Activated naive CD4-positive, alpha-beta T cell treated with anti-CD3 and anti-CD28 coated beads for 36 hours (primary cell): ENCODE measurements around the gene CLASP2. TPM values are rescaled to one million over a fixed set of nuclear protein-coding genes. Genes with fewer than 3 reads are reported as not detected.
"Not testable (repeated sequence)": the region's sequence is repeated elsewhere in the genome, so short reads cannot be mapped to it uniquely, and the experiment has no call there.

ENCODE experiments used
- CTCF ChIA-PET: fragments of 350-600 bp; sonication (Branson Sonifier 250); formaldehyde crosslinking; loops from one replicate; lab custom pipeline; 2021; ENCODE audit warnings: antibody characterized with exemption; lab: Charles Lee
- DNase-seq: peaks from one replicate; pipeline ENCODE4 v3.0.0-alpha.2; 2020
- H3K27ac Mint-ChIP-seq: one replicate; pipeline ENCODE4 v1.8.0; 2021; ENCODE audit warnings: mild to moderate bottlenecking, mixed read lengths
- H3K27me3 Mint-ChIP-seq: one replicate; pipeline ENCODE4 v1.8.0; 2021; ENCODE audit warnings: low read depth, mixed read lengths
- H3K36me3 Mint-ChIP-seq: one replicate; pipeline ENCODE4 v1.8.0; 2021; ENCODE audit warnings: low read depth, mixed read lengths
- H3K4me1 Mint-ChIP-seq: one replicate; pipeline ENCODE4 v1.8.0; 2021; ENCODE audit warnings: low read depth, mixed read lengths
- H3K4me3 Mint-ChIP-seq: one replicate; pipeline ENCODE4 v1.8.0; 2021; ENCODE audit warnings: mild to moderate bottlenecking, moderate library complexity, mixed read lengths
- H3K9me3 Mint-ChIP-seq: one replicate; pipeline ENCODE4 v1.8.0; 2021; ENCODE audit warnings: mixed read lengths
- intact Hi-C: fragments of 100-400 bp; cut with micrococcal nuclease; formaldehyde crosslinking; loops from one replicate; pipeline ENCODE4 v1.15.1; 2023
- total RNA-seq, 2 experiments: library from RNA; stranded (reverse); gene quantifications; one replicate each; pipeline ENCODE4 v1.2.3, GENCODE V29; 2021

CLASP2 gene
- total RNA-seq, 2 experiments from 2014 or later: 40.4 to 41.4 TPM

- Mint-ChIP-seq H3K4me1 (peaks cover 11% of the 10 kb centered on the region), H3K4me3 (no peak overlapping the region), H3K9me3 (no peaks in the 10 kb centered on the region), H3K27ac (no peak overlapping the region), H3K27me3 (no peaks in the 10 kb centered on the region), H3K36me3 (no peaks in the 10 kb centered on the region)
- CTCF ChIA-PET: interaction anchor here (0.9 kb wide), 1 partner anchor 135 kb away, joined by 3 read pairs; no protein-coding TSS in a partner anchor
- no peak for DNase-seq
- intact Hi-C loops: no loop called here
These were observed 65.3 kb downstream of the CLASP2 start for GRCh38 chr3:33652736-33653135.

- H3K36me3 Mint-ChIP-seq, intact Hi-C loops: not testable (repeated sequence)
These were observed 67.0 kb downstream of the CLASP2 start for GRCh38 chr3:33651101-33651500.

GRCh38 chr3:33650495-33650894 is 67.6 kb downstream of the CLASP2 start:
- Mint-ChIP-seq H3K36me3 (no peaks in the 10 kb centered on the region), H3K27ac (no peak overlapping the region), H3K27me3 (no peaks in the 10 kb centered on the region), H3K4me1 (peaks cover 15% of the 10 kb centered on the region), H3K4me3 (no peak overlapping the region), H3K9me3 (no peaks in the 10 kb centered on the region)
- no peak for DNase-seq
- intact Hi-C loops: no loop called here
- CTCF ChIA-PET: no interaction called here

More at GRCh38 chr3:33651101-33651500, 67.0 kb downstream of the CLASP2 start:
- peaks cover 11% of the 10 kb centered on the region for H3K4me1 Mint-ChIP-seq
- H3K27me3 Mint-ChIP-seq, H3K27ac Mint-ChIP-seq, DNase-seq, CTCF ChIA-PET, H3K4me3 Mint-ChIP-seq, H3K9me3 Mint-ChIP-seq: not testable (repeated sequence)

- Mint-ChIP-seq H3K27me3 (no peaks in the 10 kb centered on the region), H3K36me3 (peaks cover 2% of the 10 kb centered on the region), H3K27ac (no peak overlapping the region), H3K4me3 (no peak overlapping the region), H3K9me3 (no peaks in the 10 kb centered on the region), H3K4me1 (peaks cover 15% of the 10 kb centered on the region)
- CTCF ChIA-PET: interaction anchor here (0.6 to 1.2 kb wide), 2 partner anchors 138 to 234 kb away, joined by 3 to 4 read pairs; no protein-coding TSS in a partner anchor
- intact Hi-C loops: loop anchor here (2.0 kb wide), 1 partner anchor 16 kb away; no protein-coding TSS in a partner anchor
- DNase-seq: no peak
These were observed 69.3 kb downstream of the CLASP2 start for GRCh38 chr3:33648793-33649192.

DNA sequence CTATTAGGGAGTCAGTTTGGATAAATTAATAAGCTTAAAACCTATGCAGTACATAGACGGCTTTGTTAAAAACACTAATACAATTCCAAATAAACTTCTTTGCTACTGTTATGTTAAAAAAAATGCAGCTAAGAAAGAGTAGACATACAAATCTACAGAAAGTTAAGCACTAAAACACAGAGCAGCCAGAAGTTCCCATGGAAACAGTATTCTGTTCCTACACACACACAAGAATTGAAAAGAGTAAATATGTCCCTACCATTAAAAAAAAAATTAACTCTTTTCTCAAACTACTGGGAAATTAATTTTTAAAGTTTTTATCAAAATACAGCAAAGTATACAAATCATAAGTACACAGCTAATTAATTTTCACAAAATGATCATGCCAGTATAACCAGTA is 71.6 kb downstream of the CLASP2 start:
- Mint-ChIP-seq H3K27ac (no peak overlapping the region), H3K4me3 (no peak overlapping the region), H3K4me1 (peaks cover 11% of the 10 kb centered on the region), H3K9me3 (no peaks in the 10 kb centered on the region), H3K27me3 (no peaks in the 10 kb centered on the region), H3K36me3 (peaks cover 2% of the 10 kb centered on the region)
- DNase-seq: no peak
- CTCF ChIA-PET: interaction anchor here (1.1 to 1.7 kb wide), 2 partner anchors 10 to 129 kb away, joined by 3 to 4 read pairs; no protein-coding TSS in a partner anchor
- intact Hi-C loops: no loop called here

DNA sequence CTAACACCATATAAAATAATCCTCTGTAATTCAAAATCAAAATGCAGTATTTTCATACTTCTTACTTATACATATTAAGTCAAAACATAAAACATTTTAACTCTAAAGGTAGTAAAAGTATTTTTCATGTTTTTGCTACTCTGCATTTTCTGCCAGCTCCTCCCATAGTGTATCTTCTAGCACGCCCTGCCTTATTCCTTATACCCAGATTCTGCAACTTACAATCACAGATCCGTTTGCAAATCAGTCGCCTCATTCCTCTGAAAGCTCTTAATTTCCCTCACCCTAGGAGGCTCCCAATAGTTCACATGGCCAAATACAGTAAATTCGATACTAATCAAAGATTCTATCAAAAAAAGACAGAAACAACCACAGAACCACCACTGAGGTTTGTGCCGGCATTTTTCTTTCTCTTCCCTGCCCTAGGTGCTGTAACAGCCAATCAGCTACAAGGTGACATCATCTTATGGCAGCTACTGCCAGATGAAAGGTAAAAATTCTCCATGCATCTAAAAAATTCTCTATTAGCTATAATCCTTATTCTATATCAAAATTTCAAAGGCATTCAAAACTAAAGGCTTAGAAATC is 72.9 kb downstream of the CLASP2 start:
- CTCF ChIA-PET: interaction anchor here (0.7 to 1.7 kb wide), 3 partner anchors 8 to 153 kb away, joined by 4 to 5 read pairs (median 4); partner anchors contain the start of gene PDCD6IP
- Mint-ChIP-seq H3K4me3 (peak overlapping the region; percentile 75), H3K27me3 (no peaks in the 10 kb centered on the region), H3K27ac (no peak overlapping the region), H3K36me3 (peaks cover 2% of the 10 kb centered on the region), H3K9me3 (no peaks in the 10 kb centered on the region), H3K4me1 (peaks cover 11% of the 10 kb centered on the region)
- intact Hi-C loops: no loop called here
- peak; percentile 44 for DNase-seq

DNA sequence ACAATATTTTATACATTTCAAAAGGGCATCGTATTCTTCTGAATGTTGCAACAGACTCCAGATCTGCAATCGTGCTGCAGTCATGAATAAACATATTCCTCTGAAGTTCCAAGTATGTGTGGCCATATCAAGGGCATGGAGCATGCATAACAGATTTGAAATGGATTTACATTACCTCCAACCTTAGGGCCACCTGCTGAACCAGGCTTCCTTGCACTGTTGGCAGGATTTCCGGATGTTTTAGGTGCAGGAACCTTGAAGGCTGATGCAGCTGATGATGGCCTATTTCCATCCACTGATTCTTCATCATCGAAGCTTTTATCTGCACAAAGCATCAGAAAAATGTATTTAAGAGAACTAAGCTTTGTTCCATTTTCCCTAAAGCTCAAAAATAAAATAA is 73.5 kb downstream of the CLASP2 start:
- Mint-ChIP-seq H3K9me3 (no peaks in the 10 kb centered on the region), H3K36me3 (peaks cover 2% of the 10 kb centered on the region), H3K4me1 (peaks cover 11% of the 10 kb centered on the region), H3K27me3 (no peaks in the 10 kb centered on the region), H3K27ac (no peak overlapping the region), H3K4me3 (no peak overlapping the region)
- CTCF ChIA-PET: interaction anchor here (0.7 to 1.0 kb wide), 2 partner anchors 132 to 154 kb away, joined by 4 to 5 read pairs; partner anchors contain the start of gene PDCD6IP
- intact Hi-C loops: no loop called here
- DNase-seq: no peak

- intact Hi-C loops: no loop called here
- CTCF ChIA-PET: interaction anchor here (1.0 to 1.2 kb wide), 2 partner anchors 10 to 136 kb away, joined by 4 read pairs; no protein-coding TSS in a partner anchor
- Mint-ChIP-seq H3K4me1 (peaks cover 8% of the 10 kb centered on the region), H3K36me3 (peaks cover 2% of the 10 kb centered on the region), H3K4me3 (no peak overlapping the region), H3K27me3 (no peaks in the 10 kb centered on the region), H3K9me3 (no peaks in the 10 kb centered on the region), H3K27ac (no peak overlapping the region)
- no peak for DNase-seq
These were observed 75.2 kb downstream of the CLASP2 start for GRCh38 chr3:33642806-33643205.

GRCh38 chr3:33639889-33640288 is 78.2 kb downstream of the CLASP2 start:
- CTCF ChIA-PET: no interaction called here
- Mint-ChIP-seq H3K4me1 (no peaks in the 10 kb centered on the region), H3K27ac (no peak overlapping the region), H3K4me3 (no peak overlapping the region), H3K36me3 (no peaks in the 10 kb centered on the region), H3K27me3 (no peaks in the 10 kb centered on the region), H3K9me3 (no peaks in the 10 kb centered on the region)
- intact Hi-C loops: no loop called here
- no peak for DNase-seq

DNA sequence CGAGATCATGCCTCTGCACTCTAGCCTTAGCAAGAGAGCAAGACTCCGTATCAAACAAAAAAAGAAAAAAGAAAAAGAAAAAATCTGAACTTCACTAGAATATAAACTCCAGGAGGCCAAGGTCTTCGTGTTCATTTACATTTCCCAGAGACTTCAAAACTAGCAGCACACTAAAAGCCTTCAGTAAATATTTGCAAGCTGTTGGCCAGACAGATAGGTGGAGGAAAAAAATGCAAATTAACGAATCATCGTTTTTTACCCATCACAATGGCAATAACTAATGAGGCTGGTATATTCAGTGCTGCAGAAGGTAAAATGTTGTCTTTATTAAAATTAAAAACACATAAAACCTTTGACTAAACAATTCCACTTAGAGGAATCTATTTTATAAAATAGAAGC is 80.6 kb downstream of the CLASP2 start:
- no peaks in the 10 kb centered on the region for H3K27me3 Mint-ChIP-seq
- CTCF ChIA-PET: interaction anchor here (0.9 to 1.5 kb wide), 13 partner anchors 8 to 265 kb away, joined by 3 to 17 read pairs (median 4); no protein-coding TSS in a partner anchor
- no peak overlapping the region for H3K4me3 Mint-ChIP-seq
- H3K4me1 Mint-ChIP-seq: no peaks in the 10 kb centered on the region
- H3K36me3 Mint-ChIP-seq: peaks cover 3% of the 10 kb centered on the region
- no peak overlapping the region for H3K27ac Mint-ChIP-seq
- no peak for DNase-seq
- H3K9me3 Mint-ChIP-seq: no peaks in the 10 kb centered on the region
- intact Hi-C loops: no loop called here

DNA sequence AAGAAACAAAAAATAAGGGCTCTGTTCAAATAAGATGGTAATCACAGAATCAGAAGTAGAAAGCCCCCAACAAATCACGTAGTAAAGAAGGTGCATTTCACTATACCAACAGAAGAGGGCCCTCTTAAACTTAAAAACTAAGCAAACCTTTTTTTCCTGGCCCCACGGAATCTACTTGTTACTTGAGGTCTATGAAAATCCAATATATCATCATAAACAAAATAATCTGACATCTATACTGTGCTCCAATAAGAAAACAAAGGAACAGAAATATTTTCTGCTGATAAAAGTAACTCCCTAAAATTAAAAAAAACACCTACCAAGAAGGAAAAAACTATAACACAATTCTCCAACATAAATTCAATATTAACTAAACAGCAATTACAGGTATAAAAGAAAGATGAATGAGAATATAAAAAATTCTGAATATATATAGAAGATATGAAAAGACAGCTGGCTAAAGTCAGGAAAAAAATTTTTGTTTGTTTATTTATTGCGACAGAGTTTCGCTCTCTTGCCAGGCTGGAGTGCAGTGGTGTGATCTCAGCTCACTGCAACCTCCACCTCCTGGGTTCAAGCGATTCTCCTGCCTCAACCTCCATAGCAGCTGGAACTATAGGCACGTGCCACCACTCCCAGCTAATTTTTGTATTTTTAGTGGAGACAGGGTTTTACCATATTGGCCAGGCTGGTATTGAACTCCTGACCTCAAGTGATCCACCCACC is 81.8 kb downstream of the CLASP2 start:
- no peaks in the 10 kb centered on the region for H3K9me3 Mint-ChIP-seq
- no peak overlapping the region for H3K4me3 Mint-ChIP-seq
- H3K27me3 Mint-ChIP-seq: no peaks in the 10 kb centered on the region
- intact Hi-C loops: loop anchor here (1.0 kb wide), 3 partner anchors 80 to 151 kb away; no protein-coding TSS in a partner anchor
- H3K27ac Mint-ChIP-seq: no peak overlapping the region
- no peaks in the 10 kb centered on the region for H3K4me1 Mint-ChIP-seq
- peaks cover 3% of the 10 kb centered on the region for H3K36me3 Mint-ChIP-seq
- CTCF ChIA-PET: interaction anchor here (0.7 to 1.5 kb wide), 14 partner anchors 9 to 263 kb away, joined by 3 to 17 read pairs (median 4); no protein-coding TSS in a partner anchor
- no peak for DNase-seq

- Mint-ChIP-seq H3K9me3 (no peaks in the 10 kb centered on the region), H3K4me3 (no peak overlapping the region), H3K27me3 (no peaks in the 10 kb centered on the region), H3K36me3 (peaks cover 3% of the 10 kb centered on the region), H3K4me1 (no peaks in the 10 kb centered on the region), H3K27ac (no peak overlapping the region)
- DNase-seq: no peak
- CTCF ChIA-PET: interaction anchor here (1.4 kb wide), 1 partner anchor 153 kb away, joined by 8 read pairs; no protein-coding TSS in a partner anchor
- intact Hi-C loops: no loop called here
These were observed 83.8 kb downstream of the CLASP2 start for GRCh38 chr3:33634262-33634661.
